ENCODE data around the gene BIRC5.
"Not testable (repeated sequence)": the region's sequence is repeated elsewhere in the genome, so short reads cannot be mapped to it uniquely, and the experiment has no call there.

The BIRC5 gene

DNA sequence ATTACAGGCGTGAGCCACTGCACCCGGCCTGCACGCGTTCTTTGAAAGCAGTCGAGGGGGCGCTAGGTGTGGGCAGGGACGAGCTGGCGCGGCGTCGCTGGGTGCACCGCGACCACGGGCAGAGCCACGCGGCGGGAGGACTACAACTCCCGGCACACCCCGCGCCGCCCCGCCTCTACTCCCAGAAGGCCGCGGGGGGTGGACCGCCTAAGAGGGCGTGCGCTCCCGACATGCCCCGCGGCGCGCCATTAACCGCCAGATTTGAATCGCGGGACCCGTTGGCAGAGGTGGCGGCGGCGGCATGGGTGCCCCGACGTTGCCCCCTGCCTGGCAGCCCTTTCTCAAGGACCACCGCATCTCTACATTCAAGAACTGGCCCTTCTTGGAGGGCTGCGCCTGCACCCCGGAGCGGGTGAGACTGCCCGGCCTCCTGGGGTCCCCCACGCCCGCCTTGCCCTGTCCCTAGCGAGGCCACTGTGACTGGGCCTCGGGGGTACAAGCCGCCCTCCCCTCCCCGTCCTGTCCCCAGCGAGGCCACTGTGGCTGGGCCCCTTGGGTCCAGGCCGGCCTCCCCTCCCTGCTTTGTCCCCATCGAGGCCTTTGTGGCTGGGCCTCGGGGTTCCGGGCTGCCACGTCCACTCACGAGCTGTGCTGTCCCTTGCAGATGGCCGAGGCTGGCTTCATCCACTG is at the start of gene BIRC5:
TSS of gene BIRC5 (plus strand) at position 238 of the 690 bp plus-strand sequence. CDS start at position 302, 64 bp downstream.
- peak; percentile 84 for DNase-seq (ENCODE audit: low read depth)

DNA sequence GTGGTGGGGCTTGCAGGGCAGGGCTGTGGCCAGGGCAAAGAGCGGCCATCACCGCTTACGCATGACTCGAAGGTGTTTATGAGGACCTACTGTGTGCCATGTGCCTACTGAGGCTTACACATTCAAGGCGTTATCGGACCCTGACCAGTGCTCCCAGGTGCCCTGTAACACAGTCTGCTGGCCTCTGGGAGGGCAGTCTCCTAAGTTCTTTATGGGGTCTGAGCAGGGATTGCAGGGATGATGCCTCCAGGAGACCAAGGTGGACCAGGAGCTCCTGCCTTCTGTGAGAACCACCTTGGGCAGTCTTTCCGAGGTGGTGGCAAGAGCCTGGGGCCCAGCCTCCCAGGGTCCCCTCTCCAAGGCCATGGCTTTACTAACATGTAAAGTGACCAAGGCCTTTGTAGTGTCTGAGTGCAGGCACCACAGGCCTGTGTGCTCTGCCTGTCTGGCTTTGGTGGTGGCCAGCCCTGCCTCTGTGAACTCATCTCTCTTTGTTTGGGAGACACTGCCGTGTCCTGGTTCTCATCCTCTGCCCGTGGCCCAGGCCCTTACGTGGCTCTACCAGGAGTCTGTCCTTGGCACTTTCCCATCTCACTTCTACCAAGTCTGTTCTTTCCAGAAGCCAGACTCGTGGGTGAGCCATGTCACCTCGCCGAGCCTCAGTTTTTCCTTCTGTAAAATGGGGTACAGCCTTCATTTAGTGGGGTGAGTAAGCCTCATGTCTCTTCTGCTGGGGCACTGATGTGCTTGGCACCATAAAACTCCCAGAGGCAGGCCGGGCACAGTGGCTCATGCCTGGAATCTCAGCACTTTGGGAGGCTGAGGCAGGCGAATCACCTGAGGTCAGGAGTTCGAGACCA is 49.1 kb upstream of the BIRC5 start:
- DNase-seq (ENCODE audit: low read depth): no peak

DNA sequence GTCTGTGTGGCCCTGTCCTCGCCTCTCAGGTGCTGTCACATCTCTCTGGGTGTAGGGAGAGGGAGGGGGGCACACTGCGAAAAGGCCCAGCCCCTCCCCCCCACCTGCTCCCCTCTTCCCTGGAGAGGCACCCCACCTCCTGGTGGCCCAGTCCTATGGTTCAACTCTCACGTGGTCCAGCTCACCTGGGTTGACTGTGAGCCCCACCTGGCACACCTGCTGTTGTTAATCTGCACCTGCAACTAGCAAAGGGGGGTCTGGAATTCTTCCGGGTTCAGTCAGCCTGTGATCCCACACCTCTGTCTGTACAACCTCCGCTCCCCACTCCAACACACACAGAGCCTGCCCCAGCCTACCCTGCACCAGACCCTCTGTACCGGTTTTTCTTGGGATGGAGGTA is 47.6 kb upstream of the BIRC5 start:
- DNase-seq (ENCODE audit: low read depth): no peak

DNA sequence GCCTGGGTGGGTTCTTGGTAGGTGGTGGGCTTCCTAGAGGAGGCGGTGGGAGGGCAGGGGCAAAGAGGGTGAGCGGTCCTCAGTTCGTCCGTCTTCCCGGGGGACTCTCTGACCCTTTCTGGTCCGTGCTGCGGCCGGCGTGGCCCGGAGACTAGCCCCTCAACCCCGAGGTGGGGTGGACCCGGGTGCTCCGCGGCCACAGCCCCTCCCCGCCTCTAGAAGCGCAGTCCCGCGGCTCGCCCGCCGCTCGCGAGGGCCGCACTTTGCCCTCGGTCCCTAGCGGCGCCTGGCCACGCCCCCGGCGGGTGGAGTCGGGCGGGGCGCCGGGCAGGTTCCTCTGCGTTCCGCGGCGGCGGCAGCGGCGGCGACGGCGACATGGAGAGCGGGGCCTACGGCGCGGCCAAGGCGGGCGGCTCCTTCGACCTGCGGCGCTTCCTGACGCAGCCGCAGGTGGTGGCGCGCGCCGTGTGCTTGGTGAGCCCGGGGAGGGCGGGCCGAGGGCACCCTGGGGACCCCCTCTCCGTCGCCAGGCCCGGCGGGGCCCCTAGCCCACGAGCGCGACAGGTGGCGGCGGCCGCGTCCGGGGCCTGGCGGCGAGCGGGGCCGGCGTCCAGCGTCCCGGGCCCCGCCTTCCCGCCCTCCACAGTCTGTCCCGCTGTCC is 45.7 kb upstream of the BIRC5 start, which contains the start of gene SYNGR2:
TSS of gene SYNGR2 (plus strand) at position 340 of the 661 bp plus-strand sequence. CDS start at position 376, 36 bp downstream.
- DNase-seq (ENCODE audit: low read depth): peak; percentile 66

DNA sequence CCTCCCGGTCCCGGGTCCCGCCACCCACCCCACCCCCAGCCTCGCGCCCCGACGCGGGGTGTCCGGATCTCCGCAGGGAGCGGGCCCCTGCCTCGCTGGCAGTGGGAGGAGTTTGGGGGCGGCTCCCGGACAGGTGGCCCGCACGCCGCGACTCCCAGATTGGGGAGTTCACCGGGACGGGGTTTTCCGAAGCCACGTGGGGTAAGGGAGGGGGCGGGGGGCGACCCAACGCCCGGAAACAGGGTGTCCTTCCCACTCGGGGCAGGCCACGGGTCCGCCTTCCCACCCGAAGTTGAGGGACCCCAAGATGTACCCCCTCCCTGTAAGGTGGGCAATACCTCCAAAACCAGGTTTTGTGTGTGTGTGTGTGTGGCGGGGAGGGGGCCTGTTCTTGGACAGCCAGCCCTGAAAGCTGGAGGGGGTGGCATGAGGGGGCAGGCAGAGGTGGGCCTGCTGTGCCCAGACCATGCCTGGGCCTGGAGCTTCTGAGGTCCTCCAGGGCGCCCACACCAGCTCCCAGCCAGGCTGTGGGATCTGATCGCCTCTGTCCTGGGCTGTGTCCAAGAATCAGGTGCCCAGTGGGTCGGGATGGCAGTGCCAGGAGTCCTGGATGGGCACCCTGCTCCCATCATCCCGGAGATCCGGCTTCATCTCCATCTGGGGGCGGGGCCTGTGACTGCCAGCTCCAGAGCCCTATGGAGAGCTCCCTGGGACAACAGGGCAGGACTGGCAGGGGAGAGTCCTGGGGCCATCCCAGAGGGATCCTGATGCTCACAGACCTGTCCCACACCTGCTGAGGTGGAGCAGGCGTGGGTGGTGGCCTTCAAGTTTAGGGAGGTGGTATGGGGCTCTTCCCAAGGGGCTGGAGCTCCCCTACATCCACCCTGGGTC is 44.9 kb upstream of the BIRC5 start:
- DNase-seq (ENCODE audit: low read depth): no peak

DNA sequence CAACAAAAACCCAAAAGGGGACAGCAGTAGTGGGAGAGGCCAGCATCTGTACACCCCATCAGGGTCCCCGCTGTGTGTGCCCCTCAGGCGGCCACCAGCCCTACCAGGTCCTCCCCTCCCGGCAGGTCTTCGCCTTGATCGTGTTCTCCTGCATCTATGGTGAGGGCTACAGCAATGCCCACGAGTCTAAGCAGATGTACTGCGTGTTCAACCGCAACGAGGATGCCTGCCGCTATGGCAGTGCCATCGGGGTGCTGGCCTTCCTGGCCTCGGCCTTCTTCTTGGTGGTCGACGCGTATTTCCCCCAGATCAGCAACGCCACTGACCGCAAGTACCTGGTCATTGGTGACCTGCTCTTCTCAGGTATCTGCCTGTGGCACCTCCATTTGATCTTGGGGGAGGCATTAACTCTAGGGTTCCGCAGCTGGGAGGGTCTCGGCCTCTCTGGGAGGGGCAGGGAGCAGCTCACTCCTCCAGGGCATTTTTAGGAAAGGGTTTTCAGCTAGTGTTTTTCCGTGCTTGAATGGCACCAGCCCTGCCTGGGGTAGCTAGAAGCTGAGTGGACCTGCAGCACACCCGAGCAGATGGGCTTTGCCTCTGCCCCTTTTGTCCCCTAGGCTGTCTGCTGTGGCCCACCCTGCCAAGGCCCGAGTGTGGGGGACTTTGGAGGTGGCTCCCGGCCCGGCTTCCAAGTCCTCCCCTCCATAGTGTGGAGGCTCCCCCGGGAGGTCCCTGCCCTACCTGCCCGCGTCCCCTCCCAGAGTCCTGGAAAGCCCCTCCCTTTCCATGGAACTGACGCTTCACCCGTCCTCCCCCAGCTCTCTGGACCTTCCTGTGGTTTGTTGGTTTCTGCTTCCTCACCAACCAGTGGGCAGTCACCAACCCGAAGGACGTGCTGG is 43.1 kb upstream of the BIRC5 start:
- DNase-seq (ENCODE audit: low read depth): no peak

DNA sequence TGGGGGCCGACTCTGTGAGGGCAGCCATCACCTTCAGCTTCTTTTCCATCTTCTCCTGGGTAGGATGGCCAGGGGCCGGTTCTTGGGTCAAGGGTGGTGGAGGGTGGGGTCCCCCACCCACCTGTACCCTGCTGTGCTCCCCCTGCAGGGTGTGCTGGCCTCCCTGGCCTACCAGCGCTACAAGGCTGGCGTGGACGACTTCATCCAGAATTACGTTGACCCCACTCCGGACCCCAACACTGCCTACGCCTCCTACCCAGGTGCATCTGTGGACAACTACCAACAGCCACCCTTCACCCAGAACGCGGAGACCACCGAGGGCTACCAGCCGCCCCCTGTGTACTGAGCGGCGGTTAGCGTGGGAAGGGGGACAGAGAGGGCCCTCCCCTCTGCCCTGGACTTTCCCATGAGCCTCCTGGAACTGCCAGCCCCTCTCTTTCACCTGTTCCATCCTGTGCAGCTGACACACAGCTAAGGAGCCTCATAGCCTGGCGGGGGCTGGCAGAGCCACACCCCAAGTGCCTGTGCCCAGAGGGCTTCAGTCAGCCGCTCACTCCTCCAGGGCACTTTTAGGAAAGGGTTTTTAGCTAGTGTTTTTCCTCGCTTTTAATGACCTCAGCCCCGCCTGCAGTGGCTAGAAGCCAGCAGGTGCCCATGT is 42.3 kb upstream of the BIRC5 start:
- DNase-seq (ENCODE audit: low read depth): not testable (repeated sequence)

DNA sequence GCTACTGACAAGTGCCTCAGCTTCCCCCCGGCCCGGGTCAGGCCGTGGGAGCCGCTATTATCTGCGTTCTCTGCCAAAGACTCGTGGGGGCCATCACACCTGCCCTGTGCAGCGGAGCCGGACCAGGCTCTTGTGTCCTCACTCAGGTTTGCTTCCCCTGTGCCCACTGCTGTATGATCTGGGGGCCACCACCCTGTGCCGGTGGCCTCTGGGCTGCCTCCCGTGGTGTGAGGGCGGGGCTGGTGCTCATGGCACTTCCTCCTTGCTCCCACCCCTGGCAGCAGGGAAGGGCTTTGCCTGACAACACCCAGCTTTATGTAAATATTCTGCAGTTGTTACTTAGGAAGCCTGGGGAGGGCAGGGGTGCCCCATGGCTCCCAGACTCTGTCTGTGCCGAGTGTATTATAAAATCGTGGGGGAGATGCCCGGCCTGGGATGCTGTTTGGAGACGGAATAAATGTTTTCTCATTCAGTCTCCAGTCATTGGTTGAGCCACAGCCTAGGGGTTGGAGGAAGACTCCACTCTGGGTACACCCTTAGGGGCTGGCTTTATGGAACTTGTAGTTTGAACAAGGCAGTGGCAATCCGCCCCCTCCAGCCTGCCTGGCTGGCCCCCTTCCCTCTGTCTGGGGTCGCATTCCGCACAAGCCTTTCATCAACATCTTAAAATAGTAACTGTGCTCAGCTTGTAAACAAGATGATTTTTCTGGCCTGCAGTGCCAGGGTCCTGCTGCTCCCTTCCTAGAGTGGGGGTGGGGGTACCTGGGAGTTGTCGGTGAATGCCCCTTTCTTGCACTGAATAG is 41.6 kb upstream of the BIRC5 start:
- DNase-seq (ENCODE audit: low read depth): no peak

DNA sequence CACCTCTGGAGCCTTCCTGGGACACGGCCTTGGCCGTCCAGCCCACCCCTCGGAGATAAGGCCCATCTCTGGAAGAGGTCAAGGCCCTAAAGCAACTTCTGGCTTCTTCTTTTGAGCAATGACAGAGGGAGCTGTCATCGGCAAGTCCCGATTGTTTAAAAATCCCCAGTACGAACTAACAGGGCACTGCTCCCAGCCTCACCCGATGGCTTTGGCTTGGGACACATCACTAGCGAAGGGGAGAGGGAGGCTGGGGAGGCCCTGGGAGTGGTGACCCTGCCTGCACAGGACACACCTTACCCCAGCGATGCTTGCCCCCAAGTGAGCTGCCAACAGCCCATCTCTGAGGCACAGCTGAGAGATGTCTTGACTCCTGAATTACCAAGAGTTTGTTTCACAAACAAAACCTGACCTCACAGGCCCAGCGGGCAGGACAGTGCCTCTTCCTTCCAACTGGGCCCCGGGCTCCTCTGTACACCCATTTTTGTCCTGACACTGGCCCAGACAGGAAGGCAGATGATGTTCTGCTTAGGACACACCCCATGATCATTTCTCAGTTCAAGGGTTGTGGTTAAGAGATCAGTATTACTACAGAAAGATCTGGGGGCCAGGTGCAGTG is 40.8 kb upstream of the BIRC5 start:
- DNase-seq (ENCODE audit: low read depth): no peak

DNA sequence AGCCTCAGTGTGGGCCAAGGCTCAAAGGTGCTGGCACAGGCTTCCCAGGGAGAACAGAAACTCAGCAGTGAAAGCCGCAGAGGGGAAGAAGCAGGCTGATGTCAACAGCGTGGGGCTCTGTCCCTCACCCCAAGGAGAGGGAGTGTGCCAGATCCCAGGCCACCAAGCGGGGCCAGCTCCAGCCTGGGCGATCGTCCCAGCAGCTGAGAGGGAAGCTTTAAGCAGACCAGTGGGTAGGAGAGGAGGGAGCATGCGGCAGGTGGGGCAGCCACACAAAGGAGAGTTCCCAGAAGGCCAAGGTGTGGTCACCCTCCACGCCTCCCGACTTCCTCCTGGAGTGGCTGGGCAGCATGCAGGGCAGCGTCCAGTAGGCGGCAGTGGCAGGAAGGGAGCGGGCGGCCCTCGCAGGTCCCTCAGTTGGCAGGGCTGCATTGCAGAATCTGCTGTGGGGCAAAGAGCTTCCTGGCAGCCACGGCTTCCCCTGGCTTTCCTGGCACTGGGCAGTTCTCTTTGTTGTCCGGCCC is 39.6 kb upstream of the BIRC5 start:
- DNase-seq (ENCODE audit: low read depth): no peak

DNA sequence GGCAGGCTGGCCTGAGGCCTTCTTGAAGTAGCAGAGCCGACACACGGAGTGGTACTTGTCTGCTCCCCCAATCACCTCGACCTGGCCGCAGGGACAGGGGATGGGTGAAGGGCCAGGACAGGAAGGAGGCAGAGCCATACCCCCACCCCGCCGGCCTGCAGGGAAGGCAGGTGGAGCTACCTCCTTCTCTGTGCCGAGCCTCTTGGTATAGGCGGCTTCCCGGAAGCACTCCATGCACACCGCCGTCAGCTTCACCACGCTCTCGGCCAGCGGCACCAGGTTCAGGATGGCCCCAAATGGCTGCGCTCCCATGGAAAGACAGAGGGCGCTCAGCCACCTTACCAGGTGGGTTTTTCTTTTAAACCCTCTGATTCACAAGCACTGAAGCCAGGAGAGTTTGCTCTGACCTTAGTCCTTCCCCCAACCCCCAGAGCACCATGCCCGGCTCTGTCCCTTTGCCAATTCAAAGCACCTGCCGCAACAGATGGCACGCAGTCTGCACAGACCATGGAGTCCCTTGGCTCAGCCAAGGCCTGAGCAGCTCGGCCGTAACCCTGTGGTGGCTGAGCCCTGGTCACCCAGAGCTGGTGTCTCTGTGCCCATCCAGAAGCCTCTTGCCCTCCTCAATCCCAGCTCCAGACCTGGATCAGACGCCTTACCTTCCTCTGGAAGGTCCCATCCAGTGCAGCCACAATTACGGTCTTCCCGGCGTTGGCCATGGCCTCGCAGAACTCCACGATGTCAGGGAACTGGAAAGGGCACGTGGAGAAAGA is 39.0 kb upstream of the BIRC5 start:
- no peak for DNase-seq (ENCODE audit: low read depth)

DNA sequence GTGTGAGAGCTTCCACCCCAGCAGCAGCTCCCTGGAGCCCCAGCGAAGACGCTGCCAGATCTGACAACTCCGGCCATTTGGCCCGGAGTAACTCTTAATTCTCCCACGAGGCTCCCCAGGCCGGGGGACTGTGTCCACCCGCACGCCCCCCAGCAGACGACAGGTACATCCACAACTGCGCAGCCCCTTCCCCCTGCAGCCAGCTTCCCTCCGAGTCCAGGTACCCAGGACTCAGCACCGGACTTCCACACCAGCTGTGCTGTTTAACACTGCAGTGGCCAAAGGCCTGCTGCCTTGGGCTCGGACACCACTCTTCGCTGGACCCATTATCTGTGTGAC is 38.4 kb upstream of the BIRC5 start:
- no peak for DNase-seq (ENCODE audit: low read depth)

DNA sequence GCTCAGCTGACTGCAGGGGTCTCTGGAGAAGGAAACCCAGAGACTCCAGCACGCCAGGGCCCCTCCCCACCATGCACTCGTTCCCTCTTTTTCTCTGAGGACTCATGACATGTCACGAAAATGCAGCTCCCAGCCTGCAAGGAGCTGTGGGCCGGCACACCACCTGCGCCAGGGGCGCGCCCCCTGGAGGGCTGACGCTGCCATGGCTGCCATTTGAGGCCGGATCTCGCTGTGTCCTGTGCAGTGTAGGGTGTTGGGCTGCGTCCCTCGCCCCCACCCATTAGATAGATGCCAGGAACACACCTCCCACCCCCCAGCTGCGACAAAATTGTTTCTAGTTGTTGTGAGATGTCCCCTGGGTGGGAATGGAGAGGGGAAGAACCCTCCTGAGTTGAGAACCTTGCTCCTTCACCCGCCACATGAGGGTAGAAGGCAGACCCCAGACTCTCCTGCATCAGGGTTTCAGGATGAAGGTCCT is 37.5 kb upstream of the BIRC5 start:
- DNase-seq (ENCODE audit: low read depth): peak; percentile 53

DNA sequence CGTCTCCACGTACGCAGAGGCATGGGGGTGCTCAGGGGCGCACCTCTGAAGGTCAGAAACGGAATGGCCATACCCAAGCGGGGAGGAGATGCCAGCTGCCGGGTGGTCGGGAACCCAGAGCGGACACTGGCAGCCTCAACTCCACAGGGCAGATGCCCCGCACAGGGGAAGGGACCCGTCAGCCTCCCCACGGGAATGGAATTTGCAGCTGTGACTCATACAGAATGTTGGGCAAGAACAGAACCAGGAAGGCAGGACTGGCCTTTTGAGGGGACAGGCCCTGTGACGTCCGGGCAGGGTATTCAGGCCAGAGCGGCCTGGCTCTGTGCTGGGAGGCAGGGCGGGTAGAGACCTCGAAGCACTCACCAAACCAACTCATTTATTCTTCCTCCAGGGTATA is 34.7 kb upstream of the BIRC5 start:
- no peak for DNase-seq (ENCODE audit: low read depth)

DNA sequence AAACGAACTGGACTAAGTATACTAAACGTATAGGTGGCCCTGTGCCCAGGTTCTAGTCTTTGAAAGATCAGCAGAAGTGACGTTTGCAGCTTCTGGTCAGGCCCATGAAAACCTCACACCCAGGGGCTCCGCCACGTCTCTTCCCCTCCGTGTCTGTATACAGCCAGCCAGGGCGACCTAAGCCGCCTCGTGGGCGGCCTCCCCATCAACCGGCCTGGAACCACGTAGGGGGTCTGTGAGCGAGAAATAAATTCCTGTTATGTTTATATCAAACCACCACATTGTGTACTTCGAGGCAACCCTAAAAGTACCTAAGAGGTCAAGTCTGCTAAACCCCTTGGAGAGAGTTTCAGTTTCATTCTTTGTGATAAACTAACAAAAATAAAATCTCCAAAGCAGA is 34.0 kb upstream of the BIRC5 start:
- DNase-seq (ENCODE audit: low read depth): no peak

DNA sequence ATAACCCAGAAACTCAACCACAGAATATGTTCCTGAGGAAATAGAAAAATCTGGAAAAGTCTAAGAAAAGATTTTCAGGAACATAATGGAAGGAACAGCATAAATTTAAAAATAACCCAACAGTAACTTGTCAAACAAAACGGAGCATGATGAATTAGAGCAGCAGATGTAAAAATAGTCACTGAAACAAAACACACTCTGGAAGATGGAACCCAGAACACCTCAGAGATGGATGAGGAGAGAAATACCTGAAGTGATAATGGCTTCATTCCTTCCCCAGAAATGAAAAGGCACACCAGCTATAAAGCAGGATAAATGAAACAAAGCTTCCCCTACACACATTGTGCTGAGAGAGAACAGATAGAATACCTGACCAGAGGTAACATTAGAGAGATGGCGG is 33.5 kb upstream of the BIRC5 start:
- no peak for DNase-seq (ENCODE audit: low read depth)

DNA sequence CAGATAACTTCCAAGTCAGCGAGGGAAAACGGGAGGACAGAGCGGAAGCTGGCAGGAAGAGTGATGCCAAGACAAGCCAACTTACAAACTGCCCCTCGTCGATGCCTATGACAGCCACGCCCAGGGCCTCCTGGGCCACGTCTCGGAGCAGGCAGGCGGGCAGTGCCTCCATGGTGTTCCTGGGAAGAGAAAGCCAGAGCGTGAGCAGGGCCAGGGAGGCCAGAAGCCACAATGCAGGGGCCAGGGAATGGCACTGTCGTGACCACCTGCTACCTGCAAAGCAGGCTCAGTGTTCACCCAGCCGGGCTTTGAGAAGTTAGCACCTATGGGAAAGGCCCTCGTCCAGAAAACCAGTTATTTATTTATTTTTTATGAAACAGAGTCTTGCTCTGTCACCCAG is 31.5 kb upstream of the BIRC5 start:
- DNase-seq (ENCODE audit: low read depth): no peak

DNA sequence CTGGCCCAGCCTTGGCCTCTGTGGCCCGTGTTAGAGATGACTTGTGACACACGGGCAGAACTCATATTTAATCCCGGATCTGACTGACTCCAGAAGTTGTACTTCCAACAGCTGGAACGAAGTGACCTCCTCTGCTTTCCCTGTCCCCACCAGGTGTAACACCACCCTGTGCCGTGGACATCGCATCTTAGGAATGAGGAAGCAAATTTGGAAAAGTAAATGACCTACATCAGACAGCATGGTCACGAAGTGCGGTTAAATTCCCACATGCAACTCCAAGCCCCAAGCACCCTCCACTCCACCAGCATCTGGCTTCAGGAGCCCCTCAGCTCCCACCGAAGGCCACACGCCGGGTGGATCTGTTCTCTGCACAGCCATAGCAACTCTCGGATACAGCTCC is 30.1 kb upstream of the BIRC5 start:
- DNase-seq (ENCODE audit: low read depth): no peak
